GM19099 (cell line): ENCODE measurements around the gene NAA38.

Source experiments
- POLR2A ChIP-seq: IDR thresholded peaks from 3 replicates; pipeline ENCODE4 v1.6.1; 2011; ENCODE audit warnings: low read depth; ENCODE audit not compliant: insufficient read length; ENCODE audit errors: extremely low read depth

The NAA38 gene

DNA sequence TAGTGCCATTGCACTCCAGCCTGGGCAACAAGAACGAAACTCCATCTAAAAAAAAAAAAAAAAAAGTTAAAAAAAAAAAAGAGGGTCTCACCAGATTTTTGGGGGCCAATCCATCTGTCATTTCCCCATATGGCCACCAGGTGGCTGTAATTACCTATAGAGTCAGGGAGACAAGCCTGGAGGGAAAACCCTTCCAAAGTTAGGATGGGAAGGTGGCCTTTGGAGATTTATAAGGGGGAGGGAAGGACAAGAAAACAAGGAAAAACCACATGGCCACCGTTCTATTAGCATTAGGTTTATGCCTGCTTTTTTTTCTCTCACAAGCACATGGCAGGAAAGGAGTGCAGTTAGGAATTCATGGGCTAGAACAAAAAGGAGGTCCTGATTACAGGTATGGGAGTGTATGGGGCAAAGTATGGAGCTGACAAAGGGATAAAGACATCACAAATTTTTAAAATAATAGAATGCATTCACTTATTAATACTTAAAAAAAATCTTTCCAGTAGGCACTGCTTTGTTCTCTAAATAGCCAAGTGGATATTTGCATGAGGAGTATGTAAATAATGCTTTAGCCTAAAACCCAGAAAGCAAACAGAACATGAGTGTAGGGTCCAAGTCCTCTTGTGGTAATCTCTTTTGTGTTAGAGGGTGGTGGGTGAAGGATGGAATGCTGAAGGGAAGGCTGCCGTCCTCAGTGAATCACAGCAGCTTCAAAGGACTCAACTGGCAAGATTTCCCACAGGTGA is 5.5 kb upstream of the NAA38 start:
- no peak for TF ChIP-seq POLR2A

GRCh38 chr17:7859028-7859427 is 1.7 kb upstream of the NAA38 start:
- TF ChIP-seq POLR2A, result no peak

- TF ChIP-seq POLR2A, result no peak
Measured at GRCh38 chr17:7858522-7858810, 1.1 kb upstream of the NAA38 start.

DNA sequence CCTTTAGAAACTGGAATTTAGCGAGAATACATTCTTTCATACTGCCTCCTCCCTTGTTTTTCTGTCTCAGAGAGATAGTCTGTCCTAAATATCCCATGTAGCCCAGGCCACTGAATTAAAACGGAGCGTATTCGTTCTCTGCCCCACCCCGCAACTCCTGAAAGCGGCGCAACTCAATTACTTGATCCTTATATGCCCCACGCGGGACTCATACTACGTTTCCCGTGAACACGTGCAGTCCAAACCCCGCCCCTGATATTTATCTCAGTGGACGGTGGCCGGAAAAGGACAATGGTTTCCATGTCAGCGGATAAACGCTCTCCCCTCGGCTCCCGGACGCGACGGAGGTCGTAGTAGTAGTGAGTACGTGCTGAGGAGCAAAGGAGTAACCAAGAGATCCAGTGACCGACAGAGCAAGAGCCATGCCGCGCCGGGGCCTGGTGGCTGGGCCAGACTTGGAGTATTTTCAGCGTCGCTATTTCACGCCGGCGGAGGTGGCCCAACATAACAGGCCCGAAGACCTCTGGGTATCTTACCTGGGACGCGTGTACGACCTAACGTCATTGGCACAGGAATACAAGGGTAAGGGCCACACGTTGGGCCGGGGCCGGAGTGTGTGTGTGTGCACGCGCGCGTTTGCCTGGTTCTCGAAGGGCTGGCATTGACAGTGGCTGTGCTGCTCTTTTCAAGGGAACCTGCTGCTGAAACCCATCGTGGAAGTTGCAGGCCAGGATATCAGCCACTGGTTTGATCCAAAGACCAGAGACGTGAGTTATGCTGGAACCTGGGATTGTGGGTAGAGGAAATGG is 558 bp upstream of the NAA38 start, which contains the start of gene CYB5D1:
Gene CYB5D1 (plus strand): TSS at position 291 of the 809 bp plus-strand sequence. CDS start 132 bp downstream, at position 423.
- no peak for TF ChIP-seq POLR2A

DNA sequence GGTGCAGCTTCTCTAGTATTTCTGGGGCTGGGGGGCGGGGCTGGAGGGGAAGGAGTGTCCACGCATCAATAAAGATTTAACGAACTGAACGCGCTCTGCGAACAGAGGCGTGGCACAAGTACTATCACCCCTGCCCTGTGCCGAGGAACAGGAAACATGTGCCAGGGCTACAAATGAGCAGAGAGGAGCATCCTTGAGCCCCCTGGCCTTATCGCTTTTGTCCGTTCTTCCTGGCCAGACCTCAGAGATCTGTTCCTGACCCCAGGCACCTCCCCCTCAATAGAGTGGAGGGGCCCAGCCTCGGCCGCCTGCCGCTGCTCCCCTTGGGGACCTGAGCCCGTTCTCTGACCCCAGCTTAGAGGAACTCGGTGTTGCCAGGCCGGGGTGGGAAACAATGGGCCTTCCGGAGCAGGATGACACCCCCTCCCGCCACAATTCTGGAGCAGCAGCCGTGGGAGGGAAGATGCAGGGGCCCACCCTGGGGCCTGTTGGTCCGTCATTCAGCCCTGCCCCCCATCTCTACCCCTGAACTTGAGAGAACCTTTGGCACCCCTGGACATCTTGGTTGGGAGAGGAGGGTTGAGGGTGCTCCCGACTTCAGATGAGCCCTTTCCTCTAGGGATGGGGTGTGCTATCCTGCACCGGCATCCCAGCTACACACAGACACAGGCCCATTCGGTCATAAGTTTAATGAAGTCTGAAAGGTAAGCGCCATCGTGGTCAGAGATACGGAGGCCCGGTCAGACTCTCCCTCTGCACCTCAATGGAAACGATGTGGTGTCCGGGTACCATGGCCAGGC is 1.1 kb downstream of the NAA38 start:
- TF ChIP-seq POLR2A, result peak; percentile 24

GRCh38 chr17:7855660-7856010 is 1.7 kb downstream of the NAA38 start:
- no peak for TF ChIP-seq POLR2A

GRCh38 chr17:7854851-7855659 is 2.3 kb downstream of the NAA38 start, which contains the start of gene TMEM88:
TMEM88 (plus strand) TSS chr17:7855066; CDS start chr17:7855075, 9 bp downstream.
- TF ChIP-seq POLR2A, result no peak

DNA sequence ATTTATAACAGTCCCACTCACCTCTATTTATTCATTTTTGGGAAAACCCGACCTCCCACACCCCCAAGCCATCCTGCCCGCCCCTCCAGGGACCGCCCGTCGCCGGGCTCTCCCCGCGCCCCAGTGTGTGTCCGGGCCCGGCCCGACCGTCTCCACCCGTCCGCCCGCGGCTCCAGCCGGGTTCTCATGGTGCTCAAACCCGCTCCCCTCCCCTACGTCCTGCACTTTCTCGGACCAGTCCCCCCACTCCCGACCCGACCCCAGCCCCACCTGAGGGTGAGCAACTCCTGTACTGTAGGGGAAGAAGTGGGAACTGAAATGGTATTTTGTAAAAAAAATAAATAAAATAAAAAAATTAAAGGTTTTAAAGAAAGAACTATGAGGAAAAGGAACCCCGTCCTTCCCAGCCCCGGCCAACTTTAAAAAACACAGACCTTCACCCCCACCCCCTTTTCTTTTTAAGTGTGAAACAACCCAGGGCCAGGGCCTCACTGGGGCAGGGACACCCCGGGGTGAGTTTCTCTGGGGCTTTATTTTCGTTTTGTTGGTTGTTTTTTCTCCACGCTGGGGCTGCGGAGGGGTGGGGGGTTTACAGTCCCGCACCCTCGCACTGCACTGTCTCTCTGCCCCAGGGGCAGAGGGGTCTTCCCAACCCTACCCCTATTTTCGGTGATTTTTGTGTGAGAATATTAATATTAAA is 3.1 kb downstream of the NAA38 start:
- TF ChIP-seq POLR2A, result no peak

DNA sequence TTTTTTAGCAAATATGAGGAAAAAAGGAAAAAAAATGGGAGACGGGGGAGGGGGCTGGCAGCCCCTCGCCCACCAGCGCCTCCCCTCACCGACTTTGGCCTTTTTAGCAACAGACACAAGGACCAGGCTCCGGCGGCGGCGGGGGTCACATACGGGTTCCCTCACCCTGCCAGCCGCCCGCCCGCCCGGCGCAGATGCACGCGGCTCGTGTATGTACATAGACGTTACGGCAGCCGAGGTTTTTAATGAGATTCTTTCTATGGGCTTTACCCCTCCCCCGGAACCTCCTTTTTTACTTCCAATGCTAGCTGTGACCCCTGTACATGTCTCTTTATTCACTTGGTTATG is 3.7 kb downstream of the NAA38 start:
- TF ChIP-seq POLR2A, result no peak

DNA sequence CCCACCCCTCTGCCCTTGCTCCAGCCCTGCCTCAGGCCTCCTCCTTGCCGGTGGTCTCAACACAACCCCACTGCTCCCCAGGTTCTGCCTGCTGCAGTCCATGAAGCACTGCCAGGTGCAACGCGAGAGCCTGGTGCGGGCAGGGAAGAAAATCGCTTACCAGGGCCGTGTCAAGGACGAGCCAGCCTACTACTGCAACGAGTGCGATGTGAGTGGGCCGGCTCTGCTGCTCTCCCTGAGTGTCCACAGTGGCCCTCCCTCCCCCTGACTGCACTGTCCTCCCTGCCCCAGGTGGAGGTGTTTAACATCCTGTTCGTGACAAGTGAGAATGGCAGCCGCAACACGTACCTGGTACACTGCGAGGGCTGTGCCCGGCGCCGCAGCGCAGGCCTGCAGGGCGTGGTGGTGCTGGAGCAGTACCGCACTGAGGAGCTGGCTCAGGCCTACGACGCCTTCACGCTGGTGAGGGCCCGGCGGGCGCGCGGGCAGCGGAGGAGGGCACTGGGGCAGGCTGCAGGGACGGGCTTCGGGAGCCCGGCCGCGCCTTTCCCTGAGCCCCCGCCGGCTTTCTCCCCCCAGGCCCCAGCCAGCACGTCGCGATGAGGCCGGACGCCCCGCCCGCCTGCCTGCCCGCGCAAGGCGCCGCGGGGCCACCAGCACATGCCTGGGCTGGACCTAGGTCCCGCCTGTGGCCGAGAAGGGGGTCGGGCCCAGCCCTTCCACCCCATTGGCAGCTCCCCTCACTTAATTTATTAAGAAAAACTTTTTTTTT is 4.3 kb downstream of the NAA38 start:
- TF ChIP-seq POLR2A, result no peak

DNA sequence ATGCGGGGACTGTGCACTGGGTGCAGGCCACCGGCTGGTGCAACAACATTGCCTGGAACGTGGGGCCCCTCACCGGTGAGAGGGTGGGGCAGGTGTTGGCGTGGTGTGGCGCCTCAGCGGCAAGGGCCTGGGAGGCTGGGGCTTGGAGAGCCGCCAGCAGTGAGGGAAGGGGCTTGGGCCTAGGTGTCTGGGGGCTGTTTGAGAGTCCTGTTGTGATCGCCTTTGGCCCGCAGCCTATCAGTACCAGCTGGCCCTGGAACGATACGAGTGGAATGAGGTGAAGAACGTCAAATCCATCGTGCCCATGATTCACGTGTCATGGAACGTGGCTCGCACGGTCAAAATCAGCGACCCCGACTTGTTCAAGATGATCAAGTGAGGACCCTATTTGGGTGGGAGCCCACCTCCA is 5.1 kb downstream of the NAA38 start:
- TF ChIP-seq POLR2A, result no peak

- peak; percentile 61 for TF ChIP-seq POLR2A
Measured at GRCh38 chr17:7851438-7852261, 5.7 kb downstream of the NAA38 start.
